NCI-H345 treated with DMSO at 0.1 percent for 48 hours (cell line): ENCODE results near the gene CSAD.
"Not testable (repeated sequence)": the region's sequence is repeated elsewhere in the genome, so short reads cannot be mapped to it uniquely, and the experiment has no call there.

Experiments
- DNase-seq: peaks from one replicate; lab custom pipeline; 2025; ENCODE audit not compliant: unreplicated experiment; lab: John Stamatoyannopoulos, UW

Gene CSAD

GRCh38 chr12:53218551-53219291, 38.0 kb upstream of the CSAD start:
- no peak for DNase-seq

GRCh38 chr12:53217931-53218307, 37.2 kb upstream of the CSAD start:
- no peak for DNase-seq

- DNase-seq: no peak
Measured at GRCh38 chr12:53217051-53217930, 36.6 kb upstream of the CSAD start.

GRCh38 chr12:53215497-53215896, 34.8 kb upstream of the CSAD start:
- no peak for DNase-seq

- no peak for DNase-seq
Measured at GRCh38 chr12:53214687-53215455, 34.1 kb upstream of the CSAD start.

- no peak for DNase-seq
Measured at GRCh38 chr12:53214221-53214620, 33.5 kb upstream of the CSAD start.

GRCh38 chr12:53213348-53213747, 32.6 kb upstream of the CSAD start:
- peak; percentile 82 for DNase-seq

DNA sequence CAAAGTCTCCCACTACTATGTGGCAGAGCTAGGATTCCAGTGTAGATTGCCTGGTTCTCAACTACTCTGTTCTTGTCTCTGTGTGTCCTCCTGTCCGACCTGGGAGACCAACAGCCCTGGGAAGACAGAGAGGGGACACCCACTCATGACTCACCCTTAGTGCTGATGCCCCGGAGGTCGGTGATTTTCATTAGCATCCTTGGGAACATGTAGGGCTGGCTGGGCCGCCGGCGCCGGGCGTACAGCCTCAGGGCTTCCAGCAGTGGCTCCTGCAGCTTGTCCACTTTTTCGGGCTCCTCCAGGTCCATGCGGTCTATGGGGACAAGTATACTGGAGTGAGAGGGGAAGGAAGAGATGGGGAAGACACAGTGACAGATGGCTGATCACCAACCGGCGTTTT, 32.2 kb upstream of the CSAD start:
- DNase-seq: no peak

- DNase-seq: no peak
Measured at GRCh38 chr12:53211476-53212381, 31.0 kb upstream of the CSAD start.

GRCh38 chr12:53210843-53211242, 30.1 kb upstream of the CSAD start:
- no peak for DNase-seq

DNA sequence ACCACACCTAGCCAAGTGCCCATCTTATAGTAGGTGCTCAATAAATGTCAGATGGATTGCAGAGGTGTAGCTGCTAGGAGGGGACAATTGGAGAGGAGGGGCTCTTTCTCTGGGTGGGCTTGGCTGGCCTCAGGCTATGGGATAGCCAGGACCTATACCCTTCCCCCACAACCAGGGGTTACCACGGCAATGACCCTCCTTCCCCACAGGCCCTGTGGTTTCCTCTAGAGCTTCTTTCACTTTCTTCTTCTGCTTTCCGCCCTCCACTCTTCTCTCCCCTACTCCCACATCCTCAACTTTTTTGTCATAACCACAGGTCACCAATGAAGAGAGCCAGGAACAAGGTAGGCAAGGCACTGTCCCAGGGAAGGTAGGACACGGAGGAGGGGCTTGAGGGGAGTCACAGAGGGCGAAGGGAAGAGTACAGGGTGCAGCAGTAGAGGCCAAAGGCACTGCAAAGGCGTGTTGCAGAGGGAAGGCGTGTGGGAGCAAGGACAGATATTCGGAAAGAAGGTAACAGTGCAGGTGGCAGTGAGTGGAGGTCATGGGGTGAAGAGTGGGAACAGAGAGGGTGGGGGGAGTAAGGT, 28.2 kb upstream of the CSAD start:
- no peak for DNase-seq

DNA sequence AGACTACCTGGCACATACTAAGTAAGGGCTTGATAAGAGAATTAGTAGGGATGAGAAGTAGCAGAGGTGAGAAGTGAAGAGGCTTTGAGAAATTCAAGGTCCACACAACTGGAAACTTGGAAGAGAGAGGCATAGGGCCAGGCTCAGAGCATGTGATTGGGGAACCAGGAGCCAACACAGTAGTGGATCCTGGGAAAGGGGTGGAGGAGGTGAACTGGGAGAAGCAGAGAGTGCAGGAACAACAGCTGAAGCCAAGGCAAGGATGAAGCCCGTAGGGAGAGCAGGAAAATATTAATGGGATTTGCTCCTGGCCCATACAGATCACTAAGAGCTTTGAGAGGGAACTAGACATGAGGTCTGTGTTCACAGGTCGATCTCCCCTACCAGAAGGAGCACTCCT, 27.7 kb upstream of the CSAD start:
- no peak for DNase-seq

GRCh38 chr12:53207042-53207441, 26.3 kb upstream of the CSAD start, which contains the start of gene ITGB7:
ITGB7 (minus strand) TSS chr12:53207251; CDS start chr12:53200443, 6,808 bp downstream.
- DNase-seq: no peak

DNA sequence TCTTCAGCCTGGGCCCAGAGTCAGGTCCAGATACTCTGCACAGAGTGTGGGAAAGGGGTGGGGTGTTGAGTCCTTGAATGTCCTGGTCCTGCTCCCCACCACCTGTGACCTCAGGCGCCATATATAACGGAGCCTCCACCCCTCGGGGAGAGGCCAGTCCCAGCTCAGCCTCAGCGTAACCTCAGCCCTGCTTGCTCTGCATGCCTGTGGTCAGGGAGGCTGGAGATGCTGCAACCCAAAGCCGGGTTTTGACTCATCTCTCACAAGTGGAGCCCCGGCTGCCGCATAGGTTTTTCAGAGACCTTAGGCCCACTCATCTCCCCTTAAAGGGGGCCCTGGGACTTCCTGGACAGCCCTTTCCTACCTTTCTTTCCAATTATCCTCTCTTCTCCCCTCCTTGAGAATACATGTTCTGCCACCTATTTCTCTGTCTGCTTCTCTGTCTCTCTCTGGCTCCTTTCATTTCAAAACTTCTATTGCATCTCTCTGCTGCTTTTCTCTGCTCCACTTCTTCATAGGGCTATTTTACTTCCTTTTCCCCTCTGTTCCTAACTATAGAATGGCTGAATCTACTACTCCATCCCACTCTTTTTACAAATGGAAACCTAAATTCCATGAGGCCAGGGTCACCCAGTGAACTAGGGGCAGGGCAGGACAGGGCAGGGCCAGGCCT, 25.2 kb upstream of the CSAD start:
- no peak for DNase-seq

DNA sequence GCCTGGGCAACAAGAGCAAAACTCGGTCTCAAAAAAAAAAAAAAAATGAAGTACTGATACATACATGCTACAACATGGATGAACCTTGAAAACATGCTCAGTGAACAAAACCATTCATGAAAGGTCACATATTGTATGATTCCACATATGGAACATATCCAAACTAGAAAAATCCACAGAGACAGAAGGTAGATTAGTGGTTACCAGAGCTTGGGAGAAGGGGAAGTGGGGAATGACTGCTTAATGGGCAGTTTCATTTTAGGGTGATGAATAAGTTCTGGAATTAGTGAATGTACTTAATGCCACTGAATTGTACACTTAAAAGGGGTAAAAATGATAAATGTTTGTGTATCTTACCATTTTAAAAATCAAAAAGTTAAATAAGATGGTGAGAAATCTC, 23.6 kb upstream of the CSAD start:
- DNase-seq: no peak

GRCh38 chr12:53202316-53202715, 21.6 kb upstream of the CSAD start:
- DNase-seq: not testable (repeated sequence)

DNA sequence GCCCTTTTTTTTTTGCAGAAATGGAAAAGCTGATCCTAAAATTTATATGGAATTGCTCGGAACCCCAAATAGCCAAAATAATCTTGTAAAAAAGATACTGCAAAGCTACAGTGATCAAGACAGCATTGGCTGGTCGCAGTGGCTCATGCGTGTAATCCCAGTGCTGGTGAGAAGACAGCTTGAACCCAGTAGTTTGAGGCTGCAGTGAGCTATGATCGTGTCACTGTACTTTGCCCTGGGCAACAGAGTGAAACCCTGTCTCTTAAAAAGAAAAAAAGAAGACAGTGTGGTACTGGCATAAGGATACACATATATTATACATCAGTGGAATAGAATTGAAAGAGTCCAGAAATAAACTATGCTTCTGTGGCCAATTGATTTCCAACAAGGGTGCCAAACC, 20.9 kb upstream of the CSAD start:
- no peak for DNase-seq

DNA sequence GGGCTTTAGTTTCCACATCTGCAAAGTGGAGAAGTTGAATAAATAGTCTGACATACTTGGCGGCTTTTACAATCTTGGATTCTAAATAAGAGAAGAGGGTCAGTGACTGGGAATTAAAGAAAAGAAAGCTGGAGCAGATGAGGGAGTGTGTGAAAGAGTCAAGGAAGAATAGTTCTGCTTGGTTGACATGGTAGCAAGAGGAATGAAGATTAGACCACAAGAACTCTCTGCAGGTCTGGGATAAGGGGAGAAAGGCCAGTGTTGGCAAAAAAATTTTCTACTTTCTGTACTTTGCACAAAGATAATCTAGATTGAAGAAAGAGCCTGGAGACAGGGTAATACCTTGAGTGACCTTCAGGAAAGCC, 20.4 kb upstream of the CSAD start:
- no peak for DNase-seq

GRCh38 chr12:53200458-53201176, 19.9 kb upstream of the CSAD start:
- no peak for DNase-seq
